Esophagus squamous epithelium (tissue), 5 donors: ENCODE results near the gene FBXW11. TPM values are rescaled to one million over a fixed set of nuclear protein-coding genes. Genes with fewer than 3 reads are reported as not detected.

Experiments
- DNase-seq: peaks from one replicate; lab custom pipeline; 2025; lab: John Stamatoyannopoulos, UW
- H3K27ac ChIP-seq, 4 donors: fragments of 200-600 bp; sonication (generic); one replicate each; pipeline ENCODE4 v1.5.1; 2016 to 2019; ENCODE audit warnings: mild to moderate bottlenecking in 1 of 4
- H3K27me3 ChIP-seq, 4 donors: fragments of 200-600 bp; sonication (generic); 1 replicate in 3 of 4; 2 replicates in 1 of 4; pipeline versions ENCODE4 v1.5.1 to v1.6.0; 2017 to 2021; ENCODE audit warnings: antibody characterized with exemption in 1 of 4
- H3K36me3 ChIP-seq, 3 donors: fragments of 200-600 bp; sonication (generic); one replicate each; pipeline ENCODE4 v1.5.1; 2016 to 2019
- H3K4me1 ChIP-seq, 3 donors: fragments of 200-600 bp; sonication (generic); one replicate each; pipeline ENCODE4 v1.5.1; 2017 to 2019
- H3K4me3 ChIP-seq, 4 donors: fragments of 200-600 bp; sonication (generic); 1 replicate in 3 of 4; 2 replicates in 1 of 4; pipeline ENCODE4 v1.5.1; 2016 to 2019; ENCODE audit warnings: mild to moderate bottlenecking in 2 of 4, moderate library complexity in 1 of 4
- H3K9me3 ChIP-seq, 3 donors: fragments of 200-600 bp; sonication (generic); one replicate each; pipeline ENCODE4 v1.5.1; 2016 to 2019
- POLR2A ChIP-seq, 4 donors: fragments of 450-650 bp; IDR thresholded peaks; one replicate each; pipeline ENCODE4 v1.6.1; 2017; ENCODE audit warnings: antibody characterized with exemption in 4 of 4, mild to moderate bottlenecking in 4 of 4, moderate library complexity in 3 of 4
- WGBS, 2 donors: methylation state at CpG; one replicate each; pipeline ENCODE4 v1.1.5; 2018; 5-methylcytosine and 5-hydroxymethylcytosine counted together
- intact Hi-C: fragments of 100-400 bp; cut with DNase I; formaldehyde crosslinking; loops from one replicate; pipeline ENCODE4 v1.15.0; 2022
- total RNA-seq, 4 donors: library from RNA; depleted of rRNA; stranded (reverse); fragments of >200 nt; gene quantifications; one replicate each; pipeline ENCODE4 v1.1.0, GENCODE V29; 2016
- TF ChIP-seq, protein P1 (sequence below), 6 experiments: fragments of 450-650 bp in 4 of 6; fragments of 200-600 bp in 2 of 6; sonication (generic) in 2 of 6; IDR thresholded peaks; one replicate each; pipeline ENCODE4 v1.5.1; 2016 to 2019; ENCODE audit warnings: antibody characterized with exemption in 6 of 6, mild to moderate bottlenecking in 4 of 6, moderate library complexity in 4 of 6
- donor health status: DM: yes; HTN: yes; CAD: no.

FBXW11 gene
- total RNA-seq, 4 donors from 2014 or later = 43.5 to 63.2 (median 49.0) TPM

DNA sequence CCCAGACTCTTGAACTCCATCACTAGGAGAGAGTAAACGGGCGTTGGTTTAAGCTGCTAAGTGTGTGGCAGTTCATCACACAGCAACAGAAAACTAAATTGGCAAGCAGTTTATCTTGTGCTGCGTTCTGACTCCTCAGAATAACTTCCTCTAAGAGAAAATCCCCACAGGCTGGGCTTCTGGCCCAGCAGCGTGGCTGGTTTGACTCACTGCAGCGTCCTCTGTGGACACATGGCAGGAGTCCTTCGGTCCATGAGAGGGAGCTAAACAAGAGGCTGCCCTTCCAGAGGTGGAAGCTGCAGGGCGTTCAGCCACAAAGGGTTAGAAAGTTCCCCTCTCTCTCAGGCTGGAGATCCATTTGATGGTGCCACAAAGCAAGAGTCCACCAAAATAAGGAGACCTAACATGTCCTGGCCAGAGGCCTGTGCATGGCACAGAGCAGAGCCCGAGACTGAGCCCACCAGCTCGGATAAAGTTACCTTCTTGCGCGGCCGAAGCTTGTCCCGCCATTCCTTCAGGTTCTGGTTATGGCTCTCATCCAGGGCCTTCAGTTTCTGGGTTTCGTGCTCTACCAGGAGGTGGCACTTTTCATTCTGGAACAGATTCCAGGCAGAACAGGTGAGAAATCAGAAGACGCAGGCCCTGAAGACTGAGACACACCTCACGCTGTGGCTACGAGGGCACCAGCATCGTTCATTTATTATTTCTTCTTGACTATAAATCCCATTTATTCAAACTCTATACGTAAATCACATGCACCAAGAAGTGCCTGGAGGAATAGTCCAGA, 46.2 kb upstream of the FBXW11 start:
- no peaks in the 10 kb centered on the region for H3K27me3 ChIP-seq
- peaks cover 0 to 3% (median 0%) of the 10 kb centered on the region in 3 donors for H3K4me1 ChIP-seq
- TF ChIP-seq, protein P1, sequence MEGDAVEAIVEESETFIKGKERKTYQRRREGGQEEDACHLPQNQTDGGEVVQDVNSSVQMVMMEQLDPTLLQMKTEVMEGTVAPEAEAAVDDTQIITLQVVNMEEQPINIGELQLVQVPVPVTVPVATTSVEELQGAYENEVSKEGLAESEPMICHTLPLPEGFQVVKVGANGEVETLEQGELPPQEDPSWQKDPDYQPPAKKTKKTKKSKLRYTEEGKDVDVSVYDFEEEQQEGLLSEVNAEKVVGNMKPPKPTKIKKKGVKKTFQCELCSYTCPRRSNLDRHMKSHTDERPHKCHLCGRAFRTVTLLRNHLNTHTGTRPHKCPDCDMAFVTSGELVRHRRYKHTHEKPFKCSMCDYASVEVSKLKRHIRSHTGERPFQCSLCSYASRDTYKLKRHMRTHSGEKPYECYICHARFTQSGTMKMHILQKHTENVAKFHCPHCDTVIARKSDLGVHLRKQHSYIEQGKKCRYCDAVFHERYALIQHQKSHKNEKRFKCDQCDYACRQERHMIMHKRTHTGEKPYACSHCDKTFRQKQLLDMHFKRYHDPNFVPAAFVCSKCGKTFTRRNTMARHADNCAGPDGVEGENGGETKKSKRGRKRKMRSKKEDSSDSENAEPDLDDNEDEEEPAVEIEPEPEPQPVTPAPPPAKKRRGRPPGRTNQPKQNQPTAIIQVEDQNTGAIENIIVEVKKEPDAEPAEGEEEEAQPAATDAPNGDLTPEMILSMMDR (IDR thresholded peaks at IDR 0.05) = no peak
- no peak for TF ChIP-seq POLR2A (IDR thresholded peaks at IDR 0.05)
- H3K36me3 ChIP-seq = peaks cover 0 to 70% (median 0%) of the 10 kb centered on the region in 3 donors
- no peak for DNase-seq
- H3K4me3 ChIP-seq = no peak overlapping the region
- no peak overlapping the region for H3K27ac ChIP-seq
- WGBS, 2 donors = 68 to 90% methylated on average over 13 of the region's 19 CpGs
- intact Hi-C loops = no loop called here
- H3K9me3 ChIP-seq = no peaks in the 10 kb centered on the region

DNA sequence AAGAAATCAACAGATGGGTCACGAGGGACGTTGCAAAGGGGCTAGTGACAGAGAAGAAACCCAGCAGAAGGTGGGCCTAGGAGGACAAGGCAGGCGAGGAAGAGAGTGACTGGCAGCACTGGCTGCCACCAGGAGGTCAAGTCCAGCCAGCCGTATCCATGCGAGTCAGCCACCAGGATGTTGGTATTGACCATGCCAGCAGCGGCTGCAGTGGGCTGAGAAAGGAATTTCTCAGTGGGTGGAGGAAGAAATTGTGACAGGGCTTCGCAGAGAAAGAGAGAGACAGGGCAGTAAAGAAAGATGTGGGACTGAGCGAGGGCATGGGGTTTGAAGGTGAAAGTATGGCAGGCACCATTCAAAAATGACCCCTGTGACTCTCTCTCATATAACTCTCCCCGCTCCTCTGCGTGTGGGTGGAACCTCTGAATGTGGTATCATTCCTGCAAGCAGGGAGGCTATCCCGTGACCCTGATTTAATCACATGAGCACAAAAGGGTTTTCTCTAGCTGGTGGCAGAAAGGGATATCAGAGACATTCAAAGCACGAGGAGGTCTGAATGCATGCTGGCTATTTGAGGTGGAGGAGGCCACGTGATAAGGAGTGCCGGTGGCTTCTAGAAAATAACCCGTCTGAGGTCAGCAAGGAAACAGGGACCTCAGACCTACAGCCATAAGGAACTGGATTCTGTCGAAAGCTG, 45.4 kb upstream of the FBXW11 start:
- H3K27ac ChIP-seq = no peak overlapping the region

DNA sequence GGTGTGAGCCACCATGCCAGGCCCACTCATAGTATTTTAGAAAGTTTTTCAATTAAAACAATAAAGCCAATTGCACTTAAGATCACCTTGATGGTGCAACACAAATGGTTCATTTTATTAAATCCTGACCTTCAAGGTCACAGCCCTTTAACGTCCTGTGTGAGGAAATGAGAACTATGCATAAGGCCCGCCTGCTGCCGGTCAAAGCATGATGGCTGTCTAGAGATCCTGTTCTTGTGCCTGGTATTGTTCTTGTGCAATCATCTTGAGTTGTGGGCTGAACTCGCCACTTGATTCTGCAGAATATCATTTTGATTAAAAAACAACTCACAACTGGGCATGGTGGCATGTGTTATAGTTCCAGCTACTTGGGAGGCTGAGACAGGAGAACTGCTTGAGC, 43.6 kb upstream of the FBXW11 start:
- Histone ChIP-seq H3K27ac (no peak overlapping the region), H3K4me3 (no peak overlapping the region), H3K9me3 (no peaks in the 10 kb centered on the region), H3K36me3 (peaks cover 0 to 60% (median 0%) of the 10 kb centered on the region in 3 donors), H3K27me3 (no peaks in the 10 kb centered on the region), H3K4me1 (peaks cover 0 to 3% (median 0%) of the 10 kb centered on the region in 3 donors)
- no peak for TF ChIP-seq POLR2A (IDR thresholded peaks at IDR 0.05)
- TF ChIP-seq, protein P1 (IDR thresholded peaks at IDR 0.05) = no peak
- intact Hi-C loops = no loop called here
- no peak for DNase-seq
- WGBS, 2 donors = 79 to 90% methylated on average over 4 of the region's 4 CpGs

More for the DNA sequence above, 45.4 kb upstream of the FBXW11 start:
- peaks cover 0 to 3% (median 0%) of the 10 kb centered on the region in 3 donors for H3K4me1 ChIP-seq
- 85 to 93% methylated on average over 16 of the region's 16 CpGs for WGBS, 2 donors
- intact Hi-C loops = no loop called here
- H3K36me3 ChIP-seq = peaks cover 0 to 62% (median 0%) of the 10 kb centered on the region in 3 donors
- H3K9me3 ChIP-seq = no peaks in the 10 kb centered on the region
- no peak for TF ChIP-seq POLR2A (IDR thresholded peaks at IDR 0.05)
- TF ChIP-seq, protein P1 (IDR thresholded peaks at IDR 0.05) = no peak
- H3K4me3 ChIP-seq = no peak overlapping the region
- no peak for DNase-seq
- H3K27me3 ChIP-seq = no peaks in the 10 kb centered on the region

DNA sequence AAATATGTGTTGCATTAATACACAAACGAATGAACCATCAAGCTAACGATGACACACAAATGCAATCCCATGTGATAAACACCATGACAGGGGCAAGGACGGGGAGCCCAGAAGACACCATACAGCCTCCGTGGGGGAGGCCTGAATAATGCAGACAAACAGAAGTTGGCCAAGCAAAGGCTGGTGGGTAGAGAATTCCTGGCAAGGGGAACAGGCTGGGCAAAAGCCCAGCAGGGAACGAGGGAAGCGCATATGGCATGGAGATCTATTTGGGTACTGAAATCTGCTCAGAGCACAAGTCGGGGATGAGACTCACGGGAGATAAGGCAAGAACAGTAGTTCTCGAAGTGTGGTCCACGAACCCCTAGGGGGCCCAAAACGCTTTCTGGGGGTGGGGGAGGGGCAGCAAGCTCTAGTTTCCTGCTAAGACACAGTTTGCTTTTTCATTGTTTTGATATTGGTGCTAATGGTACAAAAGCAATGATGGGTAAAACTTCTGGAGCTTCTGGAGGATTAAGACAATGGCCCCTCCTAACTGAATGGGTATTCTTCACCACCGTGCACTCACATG, 42.9 kb upstream of the FBXW11 start:
- Histone ChIP-seq H3K27ac (no peak overlapping the region), H3K36me3 (peaks cover 0 to 60% (median 5%) of the 10 kb centered on the region in 3 donors), H3K27me3 (no peaks in the 10 kb centered on the region), H3K9me3 (no peaks in the 10 kb centered on the region), H3K4me1 (peaks cover 0 to 3% (median under 1%) of the 10 kb centered on the region in 3 donors), H3K4me3 (no peak overlapping the region)
- no peak for TF ChIP-seq POLR2A (IDR thresholded peaks at IDR 0.05)
- TF ChIP-seq, protein P1 (IDR thresholded peaks at IDR 0.05) = no peak
- WGBS, 2 donors = 81 to 86% methylated on average over 8 to 9 of the region's 12 CpGs
- intact Hi-C loops = no loop called here
- DNase-seq = no peak
